ENCODE results near the gene KRTAP4-2. TPM values are rescaled to one million over a fixed set of nuclear protein-coding genes. Genes with fewer than 3 reads are reported as not detected.
"Not testable (repeated sequence)": the region's sequence is repeated elsewhere in the genome, so short reads cannot be mapped to it uniquely, and the experiment has no call there.

KRTAP4-2 gene
- total RNA-seq, 1 experiment from 2014 or later: not detected

- H2AFZ ChIP-seq (ENCODE audit: low read depth, low read length, poor library complexity, severe bottlenecking); RAD21 ChIA-PET (ENCODE audit: low non-redundant PET in 1 of 2, low total read pairs in 2 of 2, uncharacterized antibody in 2 of 2, unreplicated experiment in 2 of 2); BruUV-seq (replicated peaks); ATAC-seq; POLR2A ChIA-PET; H3K4me1 ChIP-seq (ENCODE audit: control insufficient read depth in 1 of 2, insufficient read depth in 2 of 2, low read length in 2 of 2); H3K9ac ChIP-seq (ENCODE audit: low read length); H3K9me3 ChIP-seq (ENCODE audit: control insufficient read depth in 1 of 2, insufficient read depth in 1 of 2, low read depth in 1 of 2, low read length in 2 of 2); H3K4me3 ChIP-seq (replicated peaks in 1 of 2; ENCODE audit: low read depth in 1 of 2, low read length in 2 of 2); H3K79me2 ChIP-seq (ENCODE audit: insufficient read depth, low read length); H3K36me3 ChIP-seq (ENCODE audit: control insufficient read depth in 1 of 2, insufficient read depth in 2 of 2, low read length in 2 of 2); H3K9me2 ChIP-seq (ENCODE audit: insufficient read depth); H4K20me1 ChIP-seq (ENCODE audit: insufficient read depth); DNase-seq (ENCODE audit: low read depth, low spot score); H3K27ac ChIP-seq (ENCODE audit: low read depth, low read length); H3K4me2 ChIP-seq (ENCODE audit: low read length); intact Hi-C loops (cut with micrococcal nuclease); H3K27me3 ChIP-seq (ENCODE audit: insufficient read depth, low read length); CTCF ChIA-PET: not testable (repeated sequence)
Observed at GRCh38 chr17:41226598-41227095, 48.6 kb upstream of the KRTAP4-2 start, which contains the start of gene KRTAP9-2. KRTAP9-2 (plus strand) TSS chr17:41226648; CDS start chr17:41226655, 7 bp downstream.

GRCh38 chr17:41226051-41226450, 48.0 kb upstream of the KRTAP4-2 start:
- TF ChIP-seq CBX3 (IDR thresholded peaks at IDR 0.05; ENCODE audit: low read depth) (no peak), SRF (IDR thresholded peaks at IDR 0.05; ENCODE audit: low read depth) (no peak), POLR2AphosphoS5 (IDR thresholded peaks at IDR 0.05; ENCODE audit: low read depth, low read length) (no peak), CEBPB (IDR thresholded peaks at IDR 0.05; ENCODE audit: low read depth) (no peak), YY1 (IDR thresholded peaks at IDR 0.05; ENCODE audit: extremely low read depth, insufficient replicate concordance, low read depth, low read length) (no peak), ZNF274 (IDR thresholded peaks at IDR 0.05; ENCODE audit: low read depth, low read length) (no peak), REST (IDR thresholded peaks at IDR 0.05; ENCODE audit: low read depth) (no peak), EZH2 (IDR thresholded peaks at IDR 0.05) (no peak)
- no peaks in the 10 kb centered on the region for H3K79me2 ChIP-seq (ENCODE audit: insufficient read depth, low read length)
- no peaks in the 10 kb centered on the region for H3K27me3 ChIP-seq (ENCODE audit: insufficient read depth, low read length)
- H3K36me3 ChIP-seq (ENCODE audit: control insufficient read depth in 1 of 2, insufficient read depth in 2 of 2, low read length in 2 of 2): no peaks in the 10 kb centered on the region
- DNase-seq (ENCODE audit: low read depth, low spot score) (no peak), ATAC-seq (no peak)
- no peaks in the 10 kb centered on the region for H4K20me1 ChIP-seq (ENCODE audit: insufficient read depth)
- no peaks in the 10 kb centered on the region for H3K4me1 ChIP-seq (ENCODE audit: control insufficient read depth in 1 of 2, insufficient read depth in 2 of 2, low read length in 2 of 2)
- H3K27ac ChIP-seq (ENCODE audit: low read depth, low read length): no peak overlapping the region
- POLR2A ChIA-PET: no interaction called here
- H3K9me3 ChIP-seq (ENCODE audit: control insufficient read depth in 1 of 2, insufficient read depth in 1 of 2, low read depth in 1 of 2, low read length in 2 of 2): no peaks in the 10 kb centered on the region
- no peak overlapping the region for H3K4me2 ChIP-seq (ENCODE audit: low read length)
- CTCF ChIA-PET: no interaction called here
- H3K9me2 ChIP-seq (ENCODE audit: insufficient read depth): no peaks in the 10 kb centered on the region
- intact Hi-C loops (cut with micrococcal nuclease): no loop called here
- H2AFZ ChIP-seq (ENCODE audit: low read depth, low read length, poor library complexity, severe bottlenecking): no peak overlapping the region
- H3K4me3 ChIP-seq (replicated peaks in 1 of 2; ENCODE audit: low read depth in 1 of 2, low read length in 2 of 2): no peak overlapping the region
- RAD21 ChIA-PET (ENCODE audit: low non-redundant PET in 1 of 2, low total read pairs in 2 of 2, uncharacterized antibody in 2 of 2, unreplicated experiment in 2 of 2): no interaction called here
- H3K9ac ChIP-seq (ENCODE audit: low read length): no peak overlapping the region
- no TSS peak for BruUV-seq (replicated peaks)
